PC-3 (cell line): Measurements from ENCODE around the gene RIMBP3B. TPM values are rescaled to one million over a fixed set of nuclear protein-coding genes. Genes with fewer than 3 reads are reported as not detected.
"Not testable (repeated sequence)": the region's sequence is repeated elsewhere in the genome, so short reads cannot be mapped to it uniquely, and the experiment has no call there.

Experiments
- ATAC-seq: fragments of 200-7000 bp; cut with Tn5 transposase; 2 replicates; pipeline ENCODE4 v1.9.1; 2020; ENCODE audit warnings: mild to moderate bottlenecking, moderate library complexity
- BruUV-seq: library from RNA; stranded (reverse); fragments of 400-500 nt; replicated peaks from 2 replicates; lab custom pipeline; 2021; lab: Mats Ljungman, UMichigan
- CTCF ChIA-PET: fragments of 300-600 bp; sonication (Branson Sonifier 250); formaldehyde crosslinking; loops from one replicate; lab custom pipeline; 2022; ENCODE audit warnings: antibody characterized with exemption; lab: Charles Lee
- POLR2A ChIA-PET: fragments of 300-600 bp; sonication (Branson Sonifier 250); formaldehyde crosslinking; loops from one replicate; lab custom pipeline; 2022; ENCODE audit warnings: antibody characterized with exemption; ENCODE audit not compliant: unreplicated experiment; lab: Charles Lee
- DNase-seq: peaks from one replicate; pipeline ENCODE4 v3.0.0-alpha.2; 2015
- H2AFZ ChIP-seq: fragments of 300-600 bp; sonication (generic); 2 replicates; pipeline ENCODE4 v1.6.0; 2016; ENCODE audit warnings: antibody characterized with exemption, low read length
- H3F3A ChIP-seq: fragments of 300-600 bp; sonication (generic); one replicate; pipeline ENCODE4 v1.6.0; 2017; ENCODE audit warnings: antibody characterized with exemption, low read length, control low read depth, mild to moderate bottlenecking; ENCODE audit not compliant: unreplicated experiment
- H3K27ac ChIP-seq: fragments of 300-600 bp; sonication (generic); 2 replicates; pipeline ENCODE4 v1.5.1; 2016; ENCODE audit warnings: mild to moderate bottlenecking, low read length
- H3K27me3 ChIP-seq: fragments of 300-600 bp; sonication (generic); 2 replicates; pipeline ENCODE4 v1.6.1; 2016; ENCODE audit warnings: low read length, mixed read lengths
- H3K36me3 ChIP-seq: fragments of 300-600 bp; sonication (generic); 2 replicates; pipeline ENCODE4 v1.6.1; 2016; ENCODE audit warnings: low read depth, mixed run types, low read length, mixed read lengths
- H3K4me1 ChIP-seq: fragments of 300-600 bp; sonication (generic); 2 replicates; pipeline ENCODE4 v1.5.1; 2016; ENCODE audit warnings: low read length; ENCODE audit not compliant: insufficient read depth
- H3K4me2 ChIP-seq: fragments of 300-600 bp; sonication (generic); 2 replicates; pipeline ENCODE4 v1.6.0; 2016; ENCODE audit warnings: low read length
- H3K4me3 ChIP-seq: fragments of 300-600 bp; sonication (generic); 2 replicates; pipeline ENCODE4 v1.5.1; 2016; ENCODE audit warnings: mild to moderate bottlenecking, low read length, mixed read lengths
- H3K79me2 ChIP-seq: fragments of 300-600 bp; sonication (generic); 2 replicates; pipeline ENCODE4 v1.6.1; 2017; ENCODE audit warnings: low read length, mixed read lengths
- H3K9ac ChIP-seq: fragments of 300-600 bp; sonication (generic); 2 replicates; pipeline ENCODE4 v1.6.0; 2016; ENCODE audit warnings: mild to moderate bottlenecking, low read length
- H3K9me2 ChIP-seq: fragments of 300-600 bp; sonication (generic); replicated peaks from 2 replicates; pipeline ENCODE4 v1.6.1; 2016; ENCODE audit warnings: mixed run types, low read length, mixed read lengths
- H3K9me3 ChIP-seq: fragments of 300-600 bp; sonication (generic); 2 replicates; pipeline ENCODE4 v1.6.1; 2016; ENCODE audit warnings: low read length, mixed read lengths
- H4K20me1 ChIP-seq: fragments of 300-600 bp; sonication (generic); 2 replicates; pipeline ENCODE4 v1.6.1; 2016; ENCODE audit warnings: low read length, mixed read lengths
- intact Hi-C: fragments of 100-400 bp; cut with micrococcal nuclease; formaldehyde crosslinking; loops from 2 replicates; pipeline ENCODE4 v1.9.0; 2023
- total RNA-seq: library from RNA; depleted of rRNA; stranded (reverse); fragments of >200 nt; gene quantifications from 2 replicates; pipeline ENCODE4 v1.2.3, GENCODE V29; 2014

The RIMBP3B gene
- total RNA-seq, 1 experiment from 2014 or later: not detected

DNA sequence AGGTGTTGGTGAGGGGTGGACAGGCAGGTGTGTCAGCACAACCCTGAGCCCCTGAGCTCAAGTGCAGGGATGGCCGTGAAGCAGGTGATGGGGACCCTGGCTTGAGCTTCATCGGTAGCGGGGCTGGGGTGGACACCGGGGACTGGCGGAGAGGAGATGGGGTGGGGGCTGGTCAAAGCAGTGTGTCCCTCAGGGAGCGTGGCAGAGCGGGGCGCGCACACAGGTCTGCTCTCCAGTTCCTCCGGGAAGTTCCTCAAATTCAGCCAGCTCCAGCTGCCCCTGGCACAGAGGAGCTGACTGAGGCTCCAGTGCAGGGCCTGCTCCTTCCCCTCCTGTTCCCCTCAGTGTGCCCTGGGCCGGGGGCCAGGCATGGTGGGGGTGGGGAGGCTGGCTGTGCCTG, 19.7 kb upstream of the RIMBP3B start:
- H3K36me3 ChIP-seq, BruUV-seq, H3K27me3 ChIP-seq, H3K4me3 ChIP-seq, H4K20me1 ChIP-seq, H3K4me1 ChIP-seq, H3K79me2 ChIP-seq, H3K27ac ChIP-seq, H3K9ac ChIP-seq, CTCF ChIA-PET, DNase-seq, H2AFZ ChIP-seq, ATAC-seq, H3F3A ChIP-seq, intact Hi-C loops, H3K4me2 ChIP-seq, POLR2A ChIA-PET, H3K9me2 ChIP-seq, H3K9me3 ChIP-seq: not testable (repeated sequence)

DNA sequence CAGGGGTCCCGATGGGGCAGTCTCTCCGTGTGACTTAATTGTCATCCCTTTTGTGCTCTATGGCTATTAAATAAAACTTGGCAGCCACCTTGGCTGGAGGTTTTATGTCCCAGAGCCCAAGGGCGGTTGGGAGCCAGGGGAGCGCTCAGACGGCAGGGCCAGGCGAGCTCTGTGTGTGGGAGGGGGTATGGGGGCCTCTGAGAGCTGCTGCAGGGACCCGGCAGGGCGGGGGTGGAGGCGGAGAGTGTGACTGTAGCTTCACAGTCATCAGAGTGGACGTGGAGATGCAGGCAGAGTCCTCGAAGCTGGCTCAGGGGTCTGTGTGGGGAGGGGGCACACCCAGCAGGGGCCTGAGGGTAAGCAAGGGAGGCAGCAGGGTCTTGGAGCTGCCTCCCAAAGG, 19.2 kb upstream of the RIMBP3B start:
- H2AFZ ChIP-seq, H3K9me3 ChIP-seq, intact Hi-C loops, H3K9ac ChIP-seq, H3K9me2 ChIP-seq, H3K4me1 ChIP-seq, H3K4me2 ChIP-seq, DNase-seq, H3K27me3 ChIP-seq, H3K36me3 ChIP-seq, ATAC-seq, H3K4me3 ChIP-seq, H3K79me2 ChIP-seq, POLR2A ChIA-PET, H4K20me1 ChIP-seq, H3F3A ChIP-seq, BruUV-seq, H3K27ac ChIP-seq, CTCF ChIA-PET: not testable (repeated sequence)

DNA sequence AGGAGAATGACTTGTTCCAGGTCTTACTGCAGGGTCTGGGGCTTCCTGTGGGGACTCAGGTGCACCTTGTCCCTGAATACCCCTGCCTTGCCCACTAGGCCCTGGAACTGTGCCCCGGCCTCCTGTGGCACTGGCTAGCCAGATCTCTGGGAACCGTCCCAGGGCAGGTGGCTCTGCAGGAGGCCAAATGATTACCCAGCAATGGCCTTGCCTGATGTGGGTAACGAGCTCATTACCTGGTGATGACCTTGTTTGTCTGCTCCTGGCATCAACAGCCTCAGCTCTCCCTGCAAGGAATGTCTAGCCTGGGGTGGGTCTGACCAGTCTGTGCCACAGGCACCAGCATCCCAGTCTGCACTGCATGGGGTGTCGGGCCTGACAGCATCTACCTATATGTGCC, 18.2 kb upstream of the RIMBP3B start:
- H3K4me2 ChIP-seq, H3K27me3 ChIP-seq, intact Hi-C loops, H3K9ac ChIP-seq, H3K4me3 ChIP-seq, H3K9me3 ChIP-seq, POLR2A ChIA-PET, DNase-seq, H4K20me1 ChIP-seq, ATAC-seq, CTCF ChIA-PET, H2AFZ ChIP-seq, H3K27ac ChIP-seq, H3K36me3 ChIP-seq, H3K4me1 ChIP-seq, H3K79me2 ChIP-seq, BruUV-seq, H3F3A ChIP-seq, H3K9me2 ChIP-seq: not testable (repeated sequence)

DNA sequence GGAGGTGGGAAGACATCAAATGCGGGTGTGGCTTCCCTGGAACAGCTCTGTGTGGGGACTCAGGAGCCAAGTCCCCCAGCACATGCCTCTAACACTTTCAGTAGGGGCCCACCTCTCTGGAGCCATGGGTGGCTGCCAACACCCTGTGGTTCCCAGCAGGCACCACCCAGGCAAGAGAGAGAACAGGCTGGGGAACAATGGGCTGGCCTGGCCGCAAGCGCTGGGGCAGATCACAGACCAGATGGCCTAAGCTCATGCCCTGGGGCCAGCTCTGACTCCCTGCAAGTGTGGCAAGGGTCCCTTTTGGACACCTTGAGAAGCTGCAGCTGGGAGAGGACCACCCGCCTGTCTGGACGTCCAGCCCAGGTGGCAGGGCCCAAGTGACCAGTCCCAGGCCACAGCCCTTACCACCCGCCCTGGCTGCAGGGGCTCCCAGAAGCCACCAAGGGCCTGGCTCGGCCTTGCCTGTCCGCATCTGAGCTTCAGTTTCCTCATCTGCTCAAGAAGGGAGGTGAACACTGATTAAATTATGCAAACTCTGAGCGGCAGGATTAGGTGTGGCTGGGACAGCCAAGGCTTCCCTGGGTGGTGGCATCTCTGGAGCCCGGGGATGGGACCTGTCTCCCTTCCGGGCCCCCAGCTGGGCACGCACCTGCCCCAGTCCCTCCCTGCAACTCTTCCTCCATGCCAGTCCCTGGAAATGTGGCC, 14.8 kb upstream of the RIMBP3B start:
- H3K79me2 ChIP-seq, POLR2A ChIA-PET, H3K9me2 ChIP-seq, CTCF ChIA-PET, H3K4me3 ChIP-seq, H3K4me1 ChIP-seq, intact Hi-C loops, ATAC-seq, H3F3A ChIP-seq, H3K27ac ChIP-seq, H3K27me3 ChIP-seq, H3K9ac ChIP-seq, H3K36me3 ChIP-seq, H3K4me2 ChIP-seq, H4K20me1 ChIP-seq, H3K9me3 ChIP-seq, BruUV-seq, H2AFZ ChIP-seq, DNase-seq: not testable (repeated sequence)

DNA sequence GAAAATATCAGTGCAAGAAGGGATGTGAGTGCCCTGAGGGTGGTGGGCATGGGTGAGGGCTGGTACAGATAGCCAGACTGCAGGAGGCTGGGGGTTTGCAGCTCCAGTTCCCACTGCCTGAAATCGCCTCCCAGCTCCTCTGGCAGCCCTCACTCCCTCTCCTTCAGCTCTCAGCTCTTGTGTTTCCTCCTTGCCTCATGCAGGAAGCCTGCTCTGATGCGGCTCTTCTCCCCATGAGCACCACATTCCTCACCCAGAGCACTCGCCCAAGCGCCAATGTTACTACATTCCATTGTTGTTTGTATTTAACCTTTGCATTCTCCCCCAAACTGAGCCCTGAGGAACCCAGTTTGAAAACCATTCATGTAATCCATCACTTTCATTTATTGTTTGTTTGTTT, 7.7 kb upstream of the RIMBP3B start:
- H3K9me2 ChIP-seq, H3F3A ChIP-seq, H3K9me3 ChIP-seq, H4K20me1 ChIP-seq, H3K27ac ChIP-seq, BruUV-seq, H3K4me3 ChIP-seq, H3K27me3 ChIP-seq, H3K79me2 ChIP-seq, H3K36me3 ChIP-seq, H3K9ac ChIP-seq, DNase-seq, ATAC-seq, H2AFZ ChIP-seq, CTCF ChIA-PET, H3K4me1 ChIP-seq, POLR2A ChIA-PET, intact Hi-C loops, H3K4me2 ChIP-seq: not testable (repeated sequence)

DNA sequence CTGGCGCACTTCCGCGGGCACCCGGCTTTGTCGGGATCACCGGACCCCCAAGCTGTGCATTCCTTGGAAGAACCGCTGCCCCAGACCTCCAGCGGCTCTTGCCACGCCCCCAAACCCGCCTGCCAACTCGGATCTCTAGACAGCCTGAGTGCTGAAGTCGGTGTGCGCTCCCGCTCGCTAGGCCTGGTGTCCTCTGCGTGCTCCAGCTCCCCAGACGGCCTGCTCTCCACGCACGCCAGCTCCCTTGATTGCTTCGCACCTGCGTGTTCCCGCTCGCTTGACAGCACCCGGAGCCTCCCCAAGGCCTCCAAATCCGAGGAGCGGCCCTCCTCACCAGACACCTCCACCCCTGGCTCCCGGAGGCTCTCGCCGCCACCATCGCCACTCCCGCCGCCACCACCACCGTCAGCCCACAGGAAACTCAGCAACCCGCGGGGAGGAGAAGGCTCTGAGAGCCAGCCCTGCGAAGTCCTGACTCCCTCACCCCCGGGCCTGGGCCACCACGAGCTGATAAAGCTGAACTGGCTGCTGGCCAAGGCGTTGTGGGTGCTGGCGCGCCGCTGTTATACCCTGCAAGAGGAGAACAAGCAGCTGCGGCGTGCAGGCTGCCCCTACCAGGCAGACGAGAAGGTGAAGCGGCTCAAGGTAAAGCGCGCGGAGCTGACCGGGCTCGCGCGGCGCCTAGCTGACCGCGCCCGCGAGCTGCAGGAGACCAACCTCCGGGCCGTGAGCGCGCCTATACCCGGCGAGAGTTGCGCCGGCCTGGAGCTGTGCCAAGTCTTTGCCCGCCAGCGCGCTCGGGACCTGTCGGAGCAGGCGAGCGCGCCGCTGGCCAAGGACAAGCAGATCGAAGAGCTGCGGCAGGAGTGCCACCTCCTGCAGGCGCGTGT, 1.2 kb downstream of the RIMBP3B start:
- H3K4me1 ChIP-seq, BruUV-seq, H3K4me3 ChIP-seq, CTCF ChIA-PET, DNase-seq, H3F3A ChIP-seq, H3K27ac ChIP-seq, H3K9ac ChIP-seq, H3K36me3 ChIP-seq, H4K20me1 ChIP-seq, H2AFZ ChIP-seq, intact Hi-C loops, H3K79me2 ChIP-seq, POLR2A ChIA-PET, H3K27me3 ChIP-seq, H3K4me2 ChIP-seq, H3K9me2 ChIP-seq, H3K9me3 ChIP-seq: not testable (repeated sequence)
- peak; percentile 57 for ATAC-seq
